H1 (cell line): Measurements from ENCODE around the gene XPO6. TPM values are rescaled to one million over a fixed set of nuclear protein-coding genes. Genes with fewer than 3 reads are reported as not detected.

Source experiments
- CTCF ChIA-PET: fragments of 300-600 bp; sonication (Branson Sonifier 250); formaldehyde crosslinking; loops from one replicate; lab custom pipeline; 2021; ENCODE audit not compliant: partially characterized antibody; lab: Charles Lee
- POLR2A ChIA-PET: fragments of 300-600 bp; sonication (Branson Sonifier 250); formaldehyde crosslinking; loops from one replicate; lab custom pipeline; 2021; ENCODE audit warnings: inconsistent platforms; ENCODE audit not compliant: partially characterized antibody; lab: Charles Lee
- DNase-seq, 2 experiments: peaks; one replicate each; pipeline versions ENCODE4 v3.0.0 to v3.0.0-alpha.2; 2010 to 2022; ENCODE audit warnings: low spot score in 2 of 2, low read depth in 1 of 2, mixed read lengths in 1 of 2
- FAIRE-seq: peaks from 2 replicates; lab custom pipeline; 2011; peaks lifted over from hg19 to GRCh38; lab: Jason Lieb, UNC
- H2AFZ ChIP-seq: 2 replicates; pipeline ENCODE4 v1.8.1; 2012; ENCODE audit warnings: low read length, inconsistent platforms
- H2AK5ac ChIP-seq: 2 replicates; pipeline ENCODE4 v1.6.1; 2013; ENCODE audit warnings: low read depth, low read length
- H2BK120ac ChIP-seq: replicated peaks from 2 replicates; pipeline ENCODE3; 2013; ENCODE audit warnings: low read depth, low read length, inconsistent platforms
- H2BK12ac ChIP-seq: 2 replicates; pipeline ENCODE4 v1.6.1; 2013; ENCODE audit warnings: low read depth, low read length
- H2BK15ac ChIP-seq: 2 replicates; pipeline ENCODE4 v1.6.1; 2013; ENCODE audit warnings: low read length
- H2BK20ac ChIP-seq: 2 replicates; pipeline ENCODE4 v1.6.1; 2013; ENCODE audit warnings: low read length
- H2BK5ac ChIP-seq: 2 replicates; pipeline ENCODE4 v1.6.1; 2013; ENCODE audit warnings: low read depth, low read length
- H3K14ac ChIP-seq: 2 replicates; pipeline ENCODE4 v1.6.1; 2013; ENCODE audit warnings: inconsistent platforms; ENCODE audit not compliant: insufficient read length
- H3K18ac ChIP-seq: 2 replicates; pipeline ENCODE4 v1.6.1; 2013; ENCODE audit warnings: low read length; ENCODE audit errors: extremely low read depth
- H3K23ac ChIP-seq: 2 replicates; pipeline ENCODE4 v1.6.1; 2013; ENCODE audit warnings: inconsistent platforms; ENCODE audit not compliant: insufficient read length
- H3K23me2 ChIP-seq: 2 replicates; pipeline ENCODE4 v1.6.1; 2013; ENCODE audit warnings: low read depth, low read length
- H3K27ac ChIP-seq: 2 replicates; pipeline ENCODE4 v1.6.1; 2011; ENCODE audit warnings: low read depth, low read length, inconsistent platforms
- H3K27me3 ChIP-seq, 4 experiments: replicated peaks in 1 of 4; 1 replicate in 1 of 4; 2 replicates in 3 of 4; pipeline versions ENCODE4 v1.6.1 to v1.8.1; 2011 to 2013; ENCODE audit warnings: low read length in 3 of 4, mild to moderate bottlenecking in 3 of 4, inconsistent platforms in 2 of 4, mixed read lengths in 2 of 4, moderate library complexity in 1 of 4; ENCODE audit not compliant: control insufficient read depth in 3 of 4, insufficient read depth in 3 of 4; ENCODE audit errors: extremely low read depth in 1 of 4
- H3K36me3 ChIP-seq, 4 experiments: 2 replicates each; pipeline versions ENCODE4 v1.6.1 to v1.8.1; 2011 to 2013; ENCODE audit warnings: mild to moderate bottlenecking in 4 of 4, low read length in 3 of 4, moderate library complexity in 2 of 4, control low read depth in 1 of 4, inconsistent platforms in 1 of 4; ENCODE audit not compliant: insufficient read depth in 4 of 4, control insufficient read depth in 2 of 4
- H3K4ac ChIP-seq: replicated peaks from 2 replicates; pipeline ENCODE3; 2013; ENCODE audit warnings: low read length, low read depth, mixed read lengths, inconsistent platforms; ENCODE audit not compliant: insufficient read length
- H3K4me1 ChIP-seq, 4 experiments: replicated peaks in 1 of 4; 1 replicate in 1 of 4; 2 replicates in 3 of 4; pipeline versions ENCODE4 v1.6.1 to v1.8.1; 2011 to 2013; ENCODE audit warnings: low read length in 3 of 4, inconsistent platforms in 2 of 4, mixed read lengths in 1 of 4; ENCODE audit not compliant: insufficient read depth in 4 of 4, control insufficient read depth in 3 of 4
- H3K4me2 ChIP-seq, 2 experiments: 2 replicates each; pipeline versions ENCODE4 v1.6.1 to v1.8.1; 2011 to 2013; ENCODE audit warnings: low read depth in 2 of 2, low read length in 2 of 2, control low read depth in 1 of 2, inconsistent platforms in 1 of 2, mild to moderate bottlenecking in 1 of 2; ENCODE audit not compliant: insufficient read depth in 1 of 2
- H3K4me3 ChIP-seq, 4 experiments: fragments of 200-600, 300-600 bp in 1 of 4; sonication (generic), shearing (Covaris generic), sonication (Bioruptor Twin) in 1 of 4; 2 replicates each; pipeline versions ENCODE4 v1.5.1 to v1.8.1; 2011 to 2016; ENCODE audit warnings: low read length in 4 of 4, low read depth in 3 of 4, control low read depth in 2 of 4, inconsistent platforms in 2 of 4, mild to moderate bottlenecking in 2 of 4, mixed read lengths in 1 of 4, moderate library complexity in 1 of 4; ENCODE audit not compliant: insufficient read depth in 2 of 4; ENCODE audit errors: extremely low read depth in 1 of 4
- H3K56ac ChIP-seq: replicated peaks from 2 replicates; pipeline ENCODE3; 2013; ENCODE audit warnings: low read depth, mild to moderate bottlenecking, mixed read lengths, low read length, inconsistent platforms; ENCODE audit not compliant: insufficient read length
- H3K79me1 ChIP-seq: 2 replicates; pipeline ENCODE4 v1.6.1; 2013; ENCODE audit warnings: low read depth, low read length, control low read depth
- H3K79me2 ChIP-seq, 2 experiments: 2 replicates each; pipeline versions ENCODE4 v1.6.1 to v1.8.1; 2012 to 2013; ENCODE audit warnings: low read length in 2 of 2, mild to moderate bottlenecking in 2 of 2, inconsistent platforms in 1 of 2; ENCODE audit not compliant: insufficient read depth in 2 of 2, control insufficient read depth in 1 of 2
- H3K9ac ChIP-seq, 4 experiments: replicated peaks in 1 of 4; 1 replicate in 1 of 4; 2 replicates in 3 of 4; pipeline versions ENCODE4 v1.6.1 to v1.8.1; 2011 to 2013; ENCODE audit warnings: low read depth in 3 of 4, low read length in 3 of 4, control low read depth in 2 of 4, mild to moderate bottlenecking in 2 of 4, moderate library complexity in 2 of 4, inconsistent platforms in 1 of 4; ENCODE audit errors: extremely low read depth in 1 of 4
- H3K9me3 ChIP-seq, 2 experiments: 2 replicates each; pipeline versions ENCODE4 v1.6.1 to v1.8.1; 2012 to 2013; ENCODE audit warnings: mild to moderate bottlenecking in 2 of 2, moderate library complexity in 2 of 2, control low read depth in 1 of 2, inconsistent platforms in 1 of 2, low read depth in 1 of 2, low read length in 1 of 2, mixed read lengths in 1 of 2; ENCODE audit not compliant: insufficient read depth in 2 of 2
- H4K20me1 ChIP-seq, 2 experiments: replicated peaks in 1 of 2; 2 replicates each; pipeline versions ENCODE3 to v1.8.1; 2011 to 2013; ENCODE audit warnings: inconsistent platforms in 2 of 2, low read length in 2 of 2, mild to moderate bottlenecking in 1 of 2; ENCODE audit not compliant: insufficient read depth in 2 of 2, control insufficient read depth in 1 of 2
- H4K5ac ChIP-seq: 2 replicates; pipeline ENCODE4 v1.6.1; 2013; ENCODE audit warnings: low read length, low read depth, mixed read lengths, inconsistent platforms; ENCODE audit not compliant: insufficient read length
- H4K8ac ChIP-seq: 2 replicates; pipeline ENCODE4 v1.8.0; 2013; ENCODE audit warnings: mild to moderate bottlenecking, moderate library complexity, low read length, inconsistent platforms; ENCODE audit not compliant: insufficient read depth; ENCODE audit errors: extremely low read depth
- H4K91ac ChIP-seq: replicated peaks from 2 replicates; pipeline ENCODE3; 2013; ENCODE audit warnings: low read length, mixed read lengths, inconsistent platforms; ENCODE audit not compliant: insufficient read length
- ASH2L ChIP-seq: fragments of 200-600, 300-600 bp; sonication (generic); IDR thresholded peaks from one replicate; pipeline ENCODE4 v1.7.1; 2017; ENCODE audit warnings: low read length
- BACH1 ChIP-seq: IDR thresholded peaks from 2 replicates; pipeline ENCODE4 v1.6.1; 2012; ENCODE audit warnings: low read length, improper control_type of control experiment
- CHD2 ChIP-seq: IDR thresholded peaks from 2 replicates; pipeline ENCODE4 v1.6.1; 2012; ENCODE audit warnings: low read length, improper control_type of control experiment
- KDM5A ChIP-seq: fragments of 200-600 bp; IDR thresholded peaks from 2 replicates; pipeline ENCODE4 v1.7.1; 2012; ENCODE audit warnings: mild to moderate bottlenecking, low read length, inconsistent platforms, mixed read lengths
- RBBP5 ChIP-seq: IDR thresholded peaks from 2 replicates; pipeline ENCODE4 v1.7.1; 2012; ENCODE audit warnings: low read depth, mild to moderate bottlenecking, inconsistent platforms, low read length, moderate library complexity, borderline replicate concordance
- RXRA ChIP-seq: IDR thresholded peaks from 2 replicates; pipeline ENCODE4 v1.6.1; 2011; ENCODE audit warnings: low read depth, mild to moderate bottlenecking, low read length, moderate library complexity; ENCODE audit not compliant: insufficient read depth
- SP1 ChIP-seq: IDR thresholded peaks from 2 replicates; pipeline ENCODE4 v1.6.1; 2011; ENCODE audit warnings: low read depth, low read length
- TAF1 ChIP-seq: IDR thresholded peaks from 2 replicates; pipeline ENCODE4 v1.6.1; 2011; ENCODE audit warnings: mild to moderate bottlenecking, low read depth, low read length
- TEAD4 ChIP-seq: IDR thresholded peaks from 2 replicates; pipeline ENCODE4 v1.6.1; 2012; ENCODE audit warnings: low read depth, low read length, inconsistent platforms, mixed read lengths
- WGBS, 2 experiments: shearing (Covaris generic) in 1 of 2; methylation state at CpG; one replicate each; pipeline versions ENCODE4 v1.1.6 to v1.1.7; 2013 to 2015; ENCODE audit warnings: low lambda C conversion rate in 2 of 2, mixed read lengths in 2 of 2, inconsistent platforms in 1 of 2, low coverage in 1 of 2, missing lambda C conversion rate in 1 of 2; ENCODE audit not compliant: insufficient replicate concordance in 2 of 2, insufficient coverage in 1 of 2, insufficient read length in 1 of 2; ENCODE audit errors: extremely low coverage in 1 of 2, missing lambda C conversion rate in 1 of 2; 5-methylcytosine and 5-hydroxymethylcytosine counted together
- polyA plus RNA-seq, 7 experiments: library from polyadenylated mRNA; depleted of rRNA in 3 of 7; stranded (reverse) in 5 of 7; unstranded in 2 of 7; fragments of >200 nt in 5 of 7; fragments of 200-250 nt in 2 of 7; gene quantifications; 1 replicate in 5 of 7; 2 replicates in 1 of 7; 4 replicates in 1 of 7; pipeline versions ENCODE4 v1.2.1 to v1.2.3, GENCODE V29; 2011 to 2013; ENCODE audit warnings: missing spikeins in 2 of 7, mixed read lengths in 2 of 7
- total RNA-seq: library from RNA; stranded (reverse); fragmentation: NEBNext Ultra II Directional; extraction: Animal tissue kit (Norgen Biotek cat#: 25700); gene quantifications from 2 replicates; pipeline ENCODE4 v1.2.1, GENCODE V29; 2021
- TF ChIP-seq, protein P1 (sequence below): IDR thresholded peaks from 2 replicates; pipeline ENCODE4 v1.6.1; 2012; ENCODE audit warnings: inconsistent platforms

The XPO6 gene
- total and polyA plus RNA-seq, 2 of the 8 experiments (the other 6 are each of a cell fraction or from before 2014, with no cell fraction given) = 152 to 254 TPM

DNA sequence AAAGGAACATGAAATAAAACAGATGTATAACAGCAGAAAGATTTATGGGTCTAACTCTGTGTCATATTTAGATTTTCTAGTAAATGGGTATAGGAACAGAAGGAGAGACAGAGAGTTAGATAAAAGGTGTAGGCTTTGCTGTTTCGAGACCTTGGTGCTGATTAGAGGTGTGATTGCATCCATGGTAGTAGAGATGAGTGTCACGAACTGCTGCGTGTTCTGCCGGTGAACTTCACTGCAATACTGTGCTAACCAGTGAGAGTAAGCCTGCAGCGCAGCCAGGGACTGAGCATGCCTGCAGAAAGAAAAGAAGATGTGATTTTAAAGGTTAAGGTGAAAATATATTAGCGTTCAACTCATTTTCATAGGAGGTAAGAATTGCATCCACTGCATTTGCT, 94.6 kb downstream of the XPO6 start:
- Histone ChIP-seq H3K23me2 (no peaks in the 10 kb centered on the region), H3K27me3 (no peaks in the 10 kb centered on the region), H4K91ac (no peak overlapping the region), H3K4ac (no peak overlapping the region), H3K18ac (no peak overlapping the region), H2BK120ac (no peak overlapping the region), H2BK12ac (no peak overlapping the region), H2BK5ac (no peak overlapping the region), H3K79me2 (no peaks in the 10 kb centered on the region), H4K5ac (no peak overlapping the region), H4K20me1 (peaks cover 0 to 5% of the 10 kb centered on the region in 2 experiments), H2BK20ac (no peak overlapping the region), H3K36me3 (peaks cover 11 to 62% (median 43%) of the 10 kb centered on the region in 4 experiments), H3K9me3 (no peaks in the 10 kb centered on the region), H4K8ac (no peak overlapping the region), H2AFZ (no peak overlapping the region), H3K4me3 (no peak overlapping the region), H2BK15ac (no peak overlapping the region), H3K56ac (no peak overlapping the region), H2AK5ac (no peak overlapping the region), H3K14ac (no peak overlapping the region), H3K9ac (no peak overlapping the region), H3K4me1 (no peaks in the 10 kb centered on the region), H3K27ac (no peak overlapping the region), H3K23ac (no peak overlapping the region), H3K4me2 (no peak overlapping the region), H3K79me1 (no peaks in the 10 kb centered on the region)
- TF ChIP-seq RXRA (no peak), KDM5A (no peak), BACH1 (no peak), CHD2 (no peak), RBBP5 (no peak), SP1 (no peak), TAF1 (no peak), ASH2L (no peak), TEAD4 (no peak)
- TF ChIP-seq, protein P1, sequence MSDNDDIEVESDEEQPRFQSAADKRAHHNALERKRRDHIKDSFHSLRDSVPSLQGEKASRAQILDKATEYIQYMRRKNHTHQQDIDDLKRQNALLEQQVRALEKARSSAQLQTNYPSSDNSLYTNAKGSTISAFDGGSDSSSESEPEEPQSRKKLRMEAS = no peak
- CTCF ChIA-PET = no interaction called here
- POLR2A ChIA-PET = no interaction called here
- DNase-seq = no peak
- no peak for FAIRE-seq
- 94% methylated on average over 6 of the region's 6 CpGs; no CpG with 5 or more reads in 1 of the 2 experiments for WGBS, 2 experiments
